ENCODE measurements around the gene DUOX2.

- no peak for TF ChIP-seq CTCF (conservative IDR thresholded peaks at IDR 0.05; ENCODE audit: low read length)
- no peak for TF ChIP-seq EZH2phosphoT487 (IDR thresholded peaks at IDR 0.05; ENCODE audit: borderline replicate concordance)
Observed at GRCh38 chr15:45112143-45112590, 1.8 kb downstream of the DUOX2 start.

All from Loucy (cell line).